Measurements from ENCODE around the gene SECISBP2L.

DNA sequence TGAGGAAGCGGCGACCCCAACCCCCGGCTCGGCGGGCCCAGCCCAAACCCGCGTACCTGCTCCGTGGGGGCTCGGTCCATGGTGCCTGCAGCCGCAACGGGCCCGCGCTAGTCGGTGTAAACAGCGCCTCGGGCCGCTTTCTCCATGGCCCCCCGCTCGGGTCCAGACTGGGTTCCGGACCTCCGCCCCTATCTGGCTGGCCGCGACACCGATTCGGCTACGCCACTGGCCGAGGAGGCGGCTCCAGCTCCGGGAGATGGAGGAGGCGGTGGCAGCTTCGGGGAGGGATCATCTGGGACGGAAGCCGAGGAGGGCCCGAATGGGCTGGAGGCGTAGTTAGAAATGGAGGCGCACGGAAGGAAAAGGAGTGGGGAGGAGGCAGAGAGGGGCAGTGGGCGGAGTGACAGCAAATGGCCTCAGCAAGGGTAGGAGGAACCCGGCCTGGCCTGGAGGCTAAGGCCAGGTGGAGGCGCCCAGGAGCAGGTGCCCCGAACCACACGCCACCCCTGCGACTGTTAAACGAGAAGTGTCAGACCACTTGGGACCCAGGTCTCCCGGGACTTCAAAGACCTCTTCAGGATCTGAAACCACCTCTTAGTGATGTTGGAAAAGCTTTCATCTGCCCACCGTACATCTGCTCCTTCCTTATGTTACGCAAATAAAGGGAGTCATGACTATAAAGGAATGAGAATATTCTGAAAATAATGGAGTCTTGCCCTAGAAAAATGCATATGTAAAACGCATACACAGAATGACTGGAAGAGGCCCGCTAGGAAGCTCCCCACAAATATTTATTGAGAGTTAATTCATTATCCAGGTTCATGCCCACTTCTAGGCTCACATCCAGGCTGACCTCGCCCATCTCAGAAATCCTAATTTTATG is at the start of gene SECISBP2L:
- TF ChIP-seq ZC3H10 (CRISPR knock-in tag; IDR thresholded peaks at IDR 0.05), result no peak
- TF ChIP-seq, protein P1, sequence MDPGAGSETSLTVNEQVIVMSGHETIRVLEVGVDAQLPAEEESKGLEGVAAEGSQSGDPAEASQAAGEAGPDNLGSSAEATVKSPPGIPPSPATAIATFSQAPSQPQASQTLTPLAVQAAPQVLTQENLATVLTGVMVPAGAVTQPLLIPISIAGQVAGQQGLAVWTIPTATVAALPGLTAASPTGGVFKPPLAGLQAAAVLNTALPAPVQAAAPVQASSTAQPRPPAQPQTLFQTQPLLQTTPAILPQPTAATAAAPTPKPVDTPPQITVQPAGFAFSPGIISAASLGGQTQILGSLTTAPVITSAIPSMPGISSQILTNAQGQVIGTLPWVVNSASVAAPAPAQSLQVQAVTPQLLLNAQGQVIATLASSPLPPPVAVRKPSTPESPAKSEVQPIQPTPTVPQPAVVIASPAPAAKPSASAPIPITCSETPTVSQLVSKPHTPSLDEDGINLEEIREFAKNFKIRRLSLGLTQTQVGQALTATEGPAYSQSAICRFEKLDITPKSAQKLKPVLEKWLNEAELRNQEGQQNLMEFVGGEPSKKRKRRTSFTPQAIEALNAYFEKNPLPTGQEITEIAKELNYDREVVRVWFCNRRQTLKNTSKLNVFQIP (CRISPR knock-in tag; IDR thresholded peaks at IDR 0.05; ENCODE audit: borderline replicate concordance, low read depth), result no peak
- no peak for TF ChIP-seq ZFP30 (CRISPR knock-in tag; IDR thresholded peaks at IDR 0.05)
- TF ChIP-seq ISL1 (CRISPR knock-in tag; IDR thresholded peaks at IDR 0.05), result no peak
- TF ChIP-seq, protein P2, sequence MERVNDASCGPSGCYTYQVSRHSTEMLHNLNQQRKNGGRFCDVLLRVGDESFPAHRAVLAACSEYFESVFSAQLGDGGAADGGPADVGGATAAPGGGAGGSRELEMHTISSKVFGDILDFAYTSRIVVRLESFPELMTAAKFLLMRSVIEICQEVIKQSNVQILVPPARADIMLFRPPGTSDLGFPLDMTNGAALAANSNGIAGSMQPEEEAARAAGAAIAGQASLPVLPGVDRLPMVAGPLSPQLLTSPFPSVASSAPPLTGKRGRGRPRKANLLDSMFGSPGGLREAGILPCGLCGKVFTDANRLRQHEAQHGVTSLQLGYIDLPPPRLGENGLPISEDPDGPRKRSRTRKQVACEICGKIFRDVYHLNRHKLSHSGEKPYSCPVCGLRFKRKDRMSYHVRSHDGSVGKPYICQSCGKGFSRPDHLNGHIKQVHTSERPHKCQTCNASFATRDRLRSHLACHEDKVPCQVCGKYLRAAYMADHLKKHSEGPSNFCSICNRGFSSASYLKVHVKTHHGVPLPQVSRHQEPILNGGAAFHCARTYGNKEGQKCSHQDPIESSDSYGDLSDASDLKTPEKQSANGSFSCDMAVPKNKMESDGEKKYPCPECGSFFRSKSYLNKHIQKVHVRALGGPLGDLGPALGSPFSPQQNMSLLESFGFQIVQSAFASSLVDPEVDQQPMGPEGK (CRISPR knock-in tag; IDR thresholded peaks at IDR 0.05; ENCODE audit: borderline replicate concordance), result no peak
- TF ChIP-seq ZFP3 (CRISPR knock-in tag; IDR thresholded peaks at IDR 0.05), result no peak
- TF ChIP-seq CREB5 (CRISPR knock-in tag; IDR thresholded peaks at IDR 0.05; ENCODE audit: low read depth), result no peak
- no peak for TF ChIP-seq ZNF565 (CRISPR knock-in tag; conservative IDR thresholded peaks at IDR 0.05; ENCODE audit: low read depth)
- TF ChIP-seq ESRRG (CRISPR knock-in tag; IDR thresholded peaks at IDR 0.05), result no peak
- no peak for TF ChIP-seq RARB (CRISPR knock-in tag; IDR thresholded peaks at IDR 0.05)
- no peak for TF ChIP-seq ZNF8 (CRISPR knock-in tag; IDR thresholded peaks at IDR 0.05)
- TF ChIP-seq BACH2 (CRISPR knock-in tag; IDR thresholded peaks at IDR 0.05; ENCODE audit: borderline replicate concordance), result no peak
- no peak for TF ChIP-seq ARNTL (CRISPR knock-in tag; IDR thresholded peaks at IDR 0.05; ENCODE audit: borderline replicate concordance, low read depth)
